ENCODE results near the gene UBE2L6. TPM values are rescaled to one million over a fixed set of nuclear protein-coding genes. Genes with fewer than 3 reads are reported as not detected.
A peak's percentile ranks its signal among the peaks of the same experiment; 100 is the strongest.

Gene UBE2L6
- polyA plus RNA-seq, 1 donor from 2014 or later, result 88.0 TPM

DNA sequence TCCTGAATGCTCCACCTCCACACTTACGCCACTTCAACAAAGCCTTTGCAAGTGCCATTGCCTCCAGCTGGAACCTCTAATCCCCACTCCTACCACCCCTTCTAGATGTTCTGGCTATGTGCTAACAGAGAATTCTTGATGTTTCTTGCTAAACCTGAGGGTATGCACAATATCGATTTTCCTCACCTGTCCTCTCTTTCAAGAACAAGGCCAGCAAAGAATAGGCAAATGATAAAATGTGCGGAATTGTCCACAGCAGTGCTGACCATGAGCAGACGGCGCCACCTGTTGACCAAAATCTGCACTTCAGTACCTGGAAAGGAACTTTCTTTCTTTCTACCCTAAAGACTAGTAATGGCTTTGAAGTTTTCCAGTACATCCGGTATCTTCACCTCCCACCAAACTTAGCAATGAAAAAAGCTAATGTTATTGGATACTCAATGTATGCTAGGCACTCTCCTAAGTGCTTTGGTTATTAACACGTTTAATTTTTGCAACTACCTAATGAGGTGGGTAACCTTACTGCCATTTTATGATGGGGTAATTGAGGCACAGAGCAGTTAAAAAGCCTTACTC is 40.3 kb downstream of the UBE2L6 start:
- Histone ChIP-seq H3F3A (ENCODE audit: insufficient read depth, low read length, poor library complexity, severe bottlenecking) (no peaks in the 10 kb centered on the region), H2AFZ (ENCODE audit: low read depth, low read length) (no peak overlapping the region)
- TF ChIP-seq MXI1 (conservative IDR thresholded peaks at IDR 0.05; ENCODE audit: poor library complexity, severe bottlenecking) (peak; percentile 28), TAF1 (IDR thresholded peaks at IDR 0.05; ENCODE audit: low read depth) (no peak), EP300 (conservative IDR thresholded peaks at IDR 0.05; ENCODE audit: poor library complexity, severe bottlenecking) (no peak), EZH2 (IDR thresholded peaks at IDR 0.05; ENCODE audit: borderline replicate concordance, insufficient read depth, low read length, poor library complexity, severe bottlenecking) (no peak), RAD21 (conservative IDR thresholded peaks at IDR 0.05) (peak; percentile 92), SMC3 (conservative IDR thresholded peaks at IDR 0.05; ENCODE audit: poor library complexity) (peak; percentile 91), POLR2AphosphoS5 (IDR thresholded peaks at IDR 0.05) (no peak)
- TF ChIP-seq, protein P1, sequence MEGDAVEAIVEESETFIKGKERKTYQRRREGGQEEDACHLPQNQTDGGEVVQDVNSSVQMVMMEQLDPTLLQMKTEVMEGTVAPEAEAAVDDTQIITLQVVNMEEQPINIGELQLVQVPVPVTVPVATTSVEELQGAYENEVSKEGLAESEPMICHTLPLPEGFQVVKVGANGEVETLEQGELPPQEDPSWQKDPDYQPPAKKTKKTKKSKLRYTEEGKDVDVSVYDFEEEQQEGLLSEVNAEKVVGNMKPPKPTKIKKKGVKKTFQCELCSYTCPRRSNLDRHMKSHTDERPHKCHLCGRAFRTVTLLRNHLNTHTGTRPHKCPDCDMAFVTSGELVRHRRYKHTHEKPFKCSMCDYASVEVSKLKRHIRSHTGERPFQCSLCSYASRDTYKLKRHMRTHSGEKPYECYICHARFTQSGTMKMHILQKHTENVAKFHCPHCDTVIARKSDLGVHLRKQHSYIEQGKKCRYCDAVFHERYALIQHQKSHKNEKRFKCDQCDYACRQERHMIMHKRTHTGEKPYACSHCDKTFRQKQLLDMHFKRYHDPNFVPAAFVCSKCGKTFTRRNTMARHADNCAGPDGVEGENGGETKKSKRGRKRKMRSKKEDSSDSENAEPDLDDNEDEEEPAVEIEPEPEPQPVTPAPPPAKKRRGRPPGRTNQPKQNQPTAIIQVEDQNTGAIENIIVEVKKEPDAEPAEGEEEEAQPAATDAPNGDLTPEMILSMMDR (IDR thresholded peaks at IDR 0.05; ENCODE audit: poor library complexity, severe bottlenecking), result peak; percentile 91
- TF ChIP-seq, protein P2, sequence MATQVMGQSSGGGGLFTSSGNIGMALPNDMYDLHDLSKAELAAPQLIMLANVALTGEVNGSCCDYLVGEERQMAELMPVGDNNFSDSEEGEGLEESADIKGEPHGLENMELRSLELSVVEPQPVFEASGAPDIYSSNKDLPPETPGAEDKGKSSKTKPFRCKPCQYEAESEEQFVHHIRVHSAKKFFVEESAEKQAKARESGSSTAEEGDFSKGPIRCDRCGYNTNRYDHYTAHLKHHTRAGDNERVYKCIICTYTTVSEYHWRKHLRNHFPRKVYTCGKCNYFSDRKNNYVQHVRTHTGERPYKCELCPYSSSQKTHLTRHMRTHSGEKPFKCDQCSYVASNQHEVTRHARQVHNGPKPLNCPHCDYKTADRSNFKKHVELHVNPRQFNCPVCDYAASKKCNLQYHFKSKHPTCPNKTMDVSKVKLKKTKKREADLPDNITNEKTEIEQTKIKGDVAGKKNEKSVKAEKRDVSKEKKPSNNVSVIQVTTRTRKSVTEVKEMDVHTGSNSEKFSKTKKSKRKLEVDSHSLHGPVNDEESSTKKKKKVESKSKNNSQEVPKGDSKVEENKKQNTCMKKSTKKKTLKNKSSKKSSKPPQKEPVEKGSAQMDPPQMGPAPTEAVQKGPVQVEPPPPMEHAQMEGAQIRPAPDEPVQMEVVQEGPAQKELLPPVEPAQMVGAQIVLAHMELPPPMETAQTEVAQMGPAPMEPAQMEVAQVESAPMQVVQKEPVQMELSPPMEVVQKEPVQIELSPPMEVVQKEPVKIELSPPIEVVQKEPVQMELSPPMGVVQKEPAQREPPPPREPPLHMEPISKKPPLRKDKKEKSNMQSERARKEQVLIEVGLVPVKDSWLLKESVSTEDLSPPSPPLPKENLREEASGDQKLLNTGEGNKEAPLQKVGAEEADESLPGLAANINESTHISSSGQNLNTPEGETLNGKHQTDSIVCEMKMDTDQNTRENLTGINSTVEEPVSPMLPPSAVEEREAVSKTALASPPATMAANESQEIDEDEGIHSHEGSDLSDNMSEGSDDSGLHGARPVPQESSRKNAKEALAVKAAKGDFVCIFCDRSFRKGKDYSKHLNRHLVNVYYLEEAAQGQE (IDR thresholded peaks at IDR 0.05; ENCODE audit: borderline replicate concordance), result no peak

DNA sequence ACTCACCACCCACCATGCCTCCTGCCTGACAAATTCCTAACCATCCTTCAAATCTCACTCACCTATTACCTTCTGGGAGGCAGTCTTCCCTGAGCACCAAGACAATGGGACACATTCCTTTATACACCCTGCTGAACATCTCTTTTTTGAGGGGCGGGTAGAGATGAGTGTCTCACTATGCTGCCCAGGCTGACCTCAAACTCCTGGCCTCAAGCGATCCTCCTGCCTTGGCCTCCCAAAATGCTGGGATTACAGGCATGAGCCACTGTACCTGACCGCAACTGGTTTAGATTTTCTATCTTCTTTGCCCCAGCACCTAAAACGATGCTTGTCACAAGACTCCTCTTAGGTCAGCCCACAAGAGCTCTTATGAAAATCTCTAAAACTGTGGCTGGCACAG is 44.1 kb downstream of the UBE2L6 start:
- Histone ChIP-seq H3K9me3 (ENCODE audit: low read length) (no peaks in the 10 kb centered on the region), H3K36me3 (ENCODE audit: insufficient read depth, low read length) (no peaks in the 10 kb centered on the region), H3K27ac (ENCODE audit: low read length) (no peak overlapping the region), H3F3A (ENCODE audit: insufficient read depth, low read length, poor library complexity, severe bottlenecking) (no peaks in the 10 kb centered on the region), H3K4me2 (ENCODE audit: low read length) (no peak overlapping the region), H3K79me2 (replicated peaks; ENCODE audit: insufficient read depth, low read length) (no peaks in the 10 kb centered on the region), H3K9ac (ENCODE audit: low read length) (no peak overlapping the region), H2AFZ (ENCODE audit: low read depth, low read length) (no peak overlapping the region), H3K9me2 (ENCODE audit: insufficient read depth, low read length) (no peaks in the 10 kb centered on the region), H4K20me1 (ENCODE audit: insufficient read depth) (no peaks in the 10 kb centered on the region), H3K27me3 (ENCODE audit: insufficient read depth, low read depth, low read length) (no peaks in the 10 kb centered on the region), H3K4me3 (ENCODE audit: low read length) (no peak overlapping the region)
- TF ChIP-seq TAF1 (IDR thresholded peaks at IDR 0.05; ENCODE audit: low read depth) (no peak), EZH2 (IDR thresholded peaks at IDR 0.05; ENCODE audit: borderline replicate concordance, insufficient read depth, low read length, poor library complexity, severe bottlenecking) (no peak), POLR2AphosphoS5 (IDR thresholded peaks at IDR 0.05) (no peak), SMC3 (conservative IDR thresholded peaks at IDR 0.05; ENCODE audit: poor library complexity) (no peak), RAD21 (conservative IDR thresholded peaks at IDR 0.05) (no peak), MXI1 (conservative IDR thresholded peaks at IDR 0.05; ENCODE audit: poor library complexity, severe bottlenecking) (no peak), EP300 (conservative IDR thresholded peaks at IDR 0.05; ENCODE audit: poor library complexity, severe bottlenecking) (no peak)
- TF ChIP-seq, protein P2 (IDR thresholded peaks at IDR 0.05; ENCODE audit: borderline replicate concordance), result no peak
- TF ChIP-seq, protein P1 (IDR thresholded peaks at IDR 0.05; ENCODE audit: poor library complexity, severe bottlenecking), result no peak

More for the DNA sequence above, 40.3 kb downstream of the UBE2L6 start:
- Histone ChIP-seq H3K9me3 (ENCODE audit: low read length) (no peaks in the 10 kb centered on the region), H3K9ac (ENCODE audit: low read length) (no peak overlapping the region), H3K27me3 (ENCODE audit: insufficient read depth, low read depth, low read length) (no peaks in the 10 kb centered on the region), H4K20me1 (ENCODE audit: insufficient read depth) (no peaks in the 10 kb centered on the region), H3K79me2 (replicated peaks; ENCODE audit: insufficient read depth, low read length) (peaks cover 8% of the 10 kb centered on the region), H3K4me3 (ENCODE audit: low read length) (no peak overlapping the region), H3K27ac (ENCODE audit: low read length) (no peak overlapping the region), H3K4me2 (ENCODE audit: low read length) (no peak overlapping the region), H3K36me3 (ENCODE audit: insufficient read depth, low read length) (no peaks in the 10 kb centered on the region), H3K9me2 (ENCODE audit: insufficient read depth, low read length) (no peaks in the 10 kb centered on the region)

All from neural cell (in vitro differentiated cells).